B cell (primary cell): ENCODE results near the gene SYNE2. TPM values are rescaled to one million over a fixed set of nuclear protein-coding genes. Genes with fewer than 3 reads are reported as not detected.

Source experiments
- ATAC-seq: fragments of 200-7000 bp; cut with Tn5 transposase; one replicate; pipeline ENCODE4 v1.10.0; 2021; ENCODE audit warnings: low read depth, mild to moderate bottlenecking, moderate number of reproducible peaks, moderate library complexity
- CTCF ChIA-PET: fragments of 350-600 bp; sonication (Branson Sonifier 250); formaldehyde crosslinking; loops from one replicate; lab custom pipeline; 2021; ENCODE audit warnings: antibody characterized with exemption, inconsistent platforms; lab: Charles Lee
- POLR2A ChIA-PET: fragments of 350-600 bp; sonication (Branson Sonifier 250); formaldehyde crosslinking; loops from one replicate; lab custom pipeline; 2021; ENCODE audit warnings: antibody characterized with exemption; lab: Charles Lee
- DNase-seq: peaks from one replicate; pipeline ENCODE4 v3.0.0; 2013
- H2AFZ ChIP-seq: 2 replicates; pipeline ENCODE4 v1.6.1; 2012; ENCODE audit warnings: mild to moderate bottlenecking, low read depth, low read length; ENCODE audit not compliant: insufficient read depth, poor library complexity, severe bottlenecking
- H3K27ac ChIP-seq, 2 donors: 1 replicate in 1 of 2; 2 replicates in 1 of 2; pipeline ENCODE4 v1.5.1; 2012 to 2013; ENCODE audit warnings: low read length in 2 of 2, mild to moderate bottlenecking in 2 of 2, moderate library complexity in 1 of 2
- H3K27me3 ChIP-seq, 4 experiments: fragments of 200-600 bp in 1 of 4; sonication (generic) in 1 of 4; replicated peaks in 1 of 4; 1 replicate in 2 of 4; 2 replicates in 2 of 4; pipeline versions ENCODE4 v1.6.1 to v1.7.0; 2013 to 2016; ENCODE audit warnings: low read length in 3 of 4, mild to moderate bottlenecking in 2 of 4, mixed read lengths in 1 of 4, moderate library complexity in 1 of 4; ENCODE audit not compliant: insufficient read depth in 4 of 4, control insufficient read depth in 3 of 4; ENCODE audit errors: control extremely low read depth in 1 of 4
- H3K36me3 ChIP-seq, 2 experiments: replicated peaks in 1 of 2; 1 replicate in 1 of 2; 2 replicates in 1 of 2; pipeline versions ENCODE4 v1.6.1 to v1.7.1; 2013; ENCODE audit warnings: low read length in 1 of 2; ENCODE audit not compliant: insufficient read depth in 2 of 2, control insufficient read depth in 1 of 2; ENCODE audit errors: control extremely low read depth in 1 of 2, extremely low read depth in 1 of 2
- H3K4me1 ChIP-seq, 2 donors: fragments of 200-600 bp in 1 of 2; sonication (generic) in 1 of 2; 1 replicate in 1 of 2; 2 replicates in 1 of 2; pipeline versions ENCODE4 v1.5.1 to v1.6.1; 2013 to 2017; ENCODE audit warnings: low read length in 2 of 2; ENCODE audit not compliant: control insufficient read depth in 2 of 2, insufficient read depth in 2 of 2
- H3K4me2 ChIP-seq: replicated peaks from 2 replicates; pipeline ENCODE3; 2012; ENCODE audit warnings: mild to moderate bottlenecking, low read depth, low read length; ENCODE audit not compliant: poor library complexity, severe bottlenecking
- H3K4me3 ChIP-seq, 5 experiments: fragments of 200-600 bp in 1 of 5; sonication (generic) in 1 of 5; 1 replicate in 3 of 5; 2 replicates in 2 of 5; pipeline versions ENCODE4 v1.5.1 to v1.7.0; 2011 to 2016; ENCODE audit warnings: low read length in 4 of 5, mild to moderate bottlenecking in 4 of 5, low read depth in 2 of 5, control low read depth in 1 of 5, moderate library complexity in 1 of 5; ENCODE audit not compliant: insufficient read depth in 1 of 5; ENCODE audit errors: control extremely low read depth in 1 of 5, extremely low read depth in 1 of 5
- H3K79me2 ChIP-seq: fragments of 200-600 bp; sonication (generic); one replicate; pipeline ENCODE4 v1.6.0; 2016; ENCODE audit warnings: low read length; ENCODE audit not compliant: control insufficient read depth, insufficient read depth
- H3K9ac ChIP-seq: fragments of 200-600 bp; sonication (generic); 2 replicates; pipeline ENCODE4 v1.6.1; 2017; ENCODE audit warnings: mild to moderate bottlenecking, low read length, moderate library complexity
- H3K9me3 ChIP-seq, 3 donors: one replicate each; pipeline versions ENCODE4 v1.6.1 to v1.7.1; 2013; ENCODE audit warnings: low read length in 2 of 3; ENCODE audit not compliant: control insufficient read depth in 2 of 3, insufficient read depth in 1 of 3; ENCODE audit errors: control extremely low read depth in 1 of 3
- H4K20me1 ChIP-seq: 2 replicates; pipeline ENCODE4 v1.6.0; 2012; ENCODE audit warnings: mild to moderate bottlenecking, low read length; ENCODE audit not compliant: insufficient read depth, control insufficient read depth, poor library complexity, severe bottlenecking
- H3K27ac Mint-ChIP-seq: one replicate; pipeline ENCODE4 v1.8.0; 2021; ENCODE audit warnings: mixed read lengths
- H3K27me3 Mint-ChIP-seq: one replicate; pipeline ENCODE4 v1.8.0; 2021; ENCODE audit warnings: mixed read lengths
- H3K4me1 Mint-ChIP-seq: one replicate; pipeline ENCODE4 v1.8.0; 2021; ENCODE audit warnings: mixed read lengths
- H3K4me3 Mint-ChIP-seq: one replicate; pipeline ENCODE4 v1.8.0; 2021; ENCODE audit warnings: mixed read lengths
- H3K9me3 Mint-ChIP-seq: one replicate; pipeline ENCODE4 v1.8.0; 2022; ENCODE audit warnings: mixed read lengths; ENCODE audit not compliant: insufficient read depth
- CTCF ChIP-seq: fragments of 200-600 bp; IDR thresholded peaks from one replicate; pipeline ENCODE4 v1.8.0; 2022; ENCODE audit warnings: antibody characterized with exemption, mild to moderate bottlenecking
- EZH2 ChIP-seq: IDR thresholded peaks from 2 replicates; pipeline ENCODE4 v1.6.1; 2012; ENCODE audit warnings: borderline replicate concordance, low read depth, mild to moderate bottlenecking, moderate library complexity, low read length; ENCODE audit not compliant: insufficient read depth, poor library complexity, severe bottlenecking
- WGBS: methylation state at CpG from one replicate; pipeline ENCODE4 v1.1.5; 2013; ENCODE audit warnings: missing lambda C conversion rate; ENCODE audit not compliant: insufficient coverage; 5-methylcytosine and 5-hydroxymethylcytosine counted together
- intact Hi-C: fragments of 100-400 bp; cut with micrococcal nuclease; formaldehyde crosslinking; loops from one replicate; pipeline ENCODE4 v1.10.0; 2022
- polyA plus RNA-seq: library from polyadenylated mRNA; depleted of rRNA; stranded (reverse); fragments of >200 nt; gene quantifications from 2 replicates; pipeline ENCODE4 v1.2.3, GENCODE V29; 2012
- total RNA-seq, 2 donors: library from RNA; stranded (reverse); fragments of 120-200 nt in 1 of 2; gene quantifications; 1 replicate in 1 of 2; 2 replicates in 1 of 2; pipeline versions ENCODE4 v1.2.3 to v1.2.4, GENCODE V29; 2013 to 2022

The SYNE2 gene
- total and polyA plus RNA-seq, 2 donors (not counting 1 experiment from before 2014, with no cell fraction given): 39.5 to 105 TPM

- H3K27ac Mint-ChIP-seq: no peak overlapping the region
- Histone ChIP-seq H3K27ac (no peak overlapping the region), H2AFZ (no peak overlapping the region), H3K4me2 (no peak overlapping the region), H3K9me3 (no peaks in the 10 kb centered on the region), H3K27me3 (no peaks in the 10 kb centered on the region), H3K36me3 (peaks cover 0 to 6% of the 10 kb centered on the region in 2 experiments), H3K4me3 (no peak overlapping the region), H4K20me1 (no peaks in the 10 kb centered on the region), H3K79me2 (no peaks in the 10 kb centered on the region), H3K9ac (no peak overlapping the region), H3K4me1 (no peaks in the 10 kb centered on the region)
- CTCF ChIA-PET: no interaction called here
- TF ChIP-seq CTCF (no peak), EZH2 (no peak)
- H3K9me3 Mint-ChIP-seq: no peaks in the 10 kb centered on the region
- POLR2A ChIA-PET: no interaction called here
- no CpG with 5 or more reads among the region's 4 CpGs for WGBS
- no peaks in the 10 kb centered on the region for H3K27me3 Mint-ChIP-seq
- H3K4me1 Mint-ChIP-seq: no peaks in the 10 kb centered on the region
- DNase-seq (no peak), ATAC-seq (no peak)
- intact Hi-C loops: no loop called here
- no peak overlapping the region for H3K4me3 Mint-ChIP-seq
These were observed 239.5 kb downstream of the SYNE2 start for GRCh38 chr14:64092338-64092737.

- Histone ChIP-seq H3K79me2 (no peaks in the 10 kb centered on the region), H3K36me3 (peaks cover 0 to 6% of the 10 kb centered on the region in 2 experiments), H3K4me3 (no peak overlapping the region), H3K27ac (no peak overlapping the region), H3K4me1 (no peaks in the 10 kb centered on the region), H4K20me1 (no peaks in the 10 kb centered on the region), H3K9me3 (no peaks in the 10 kb centered on the region), H2AFZ (no peak overlapping the region), H3K4me2 (no peak overlapping the region), H3K27me3 (no peaks in the 10 kb centered on the region), H3K9ac (no peak overlapping the region)
- no CpG with 5 or more reads among the region's 5 CpGs for WGBS
- no peak for TF ChIP-seq EZH2
- no peak for TF ChIP-seq CTCF
- Mint-ChIP-seq H3K4me3 (no peak overlapping the region), H3K27ac (no peak overlapping the region), H3K27me3 (no peaks in the 10 kb centered on the region), H3K4me1 (no peaks in the 10 kb centered on the region), H3K9me3 (no peaks in the 10 kb centered on the region)
- ChIA-PET CTCF (no interaction called here), POLR2A (no interaction called here)
- DNase-seq (no peak), ATAC-seq (no peak)
- intact Hi-C loops: no loop called here
These were observed 240.1 kb downstream of the SYNE2 start for GRCh38 chr14:64092940-64093339.
